GM21723 (cell line): ENCODE data around the gene MZT2A.
"Not testable (repeated sequence)": the region's sequence is repeated elsewhere in the genome, so short reads cannot be mapped to it uniquely, and the experiment has no call there.

ENCODE experiments used
- ATAC-seq: cut with Tn5 transposase; IDR thresholded peaks from one replicate; pipeline ENCODE4 v1.9.1; 2021; ENCODE audit warnings: mild to moderate bottlenecking, moderate library complexity; ENCODE audit not compliant: unreplicated experiment

The MZT2A gene

GRCh38 chr2:131493199-131493968, 1.2 kb upstream of the MZT2A start:
- ATAC-seq = peak; percentile 26

DNA sequence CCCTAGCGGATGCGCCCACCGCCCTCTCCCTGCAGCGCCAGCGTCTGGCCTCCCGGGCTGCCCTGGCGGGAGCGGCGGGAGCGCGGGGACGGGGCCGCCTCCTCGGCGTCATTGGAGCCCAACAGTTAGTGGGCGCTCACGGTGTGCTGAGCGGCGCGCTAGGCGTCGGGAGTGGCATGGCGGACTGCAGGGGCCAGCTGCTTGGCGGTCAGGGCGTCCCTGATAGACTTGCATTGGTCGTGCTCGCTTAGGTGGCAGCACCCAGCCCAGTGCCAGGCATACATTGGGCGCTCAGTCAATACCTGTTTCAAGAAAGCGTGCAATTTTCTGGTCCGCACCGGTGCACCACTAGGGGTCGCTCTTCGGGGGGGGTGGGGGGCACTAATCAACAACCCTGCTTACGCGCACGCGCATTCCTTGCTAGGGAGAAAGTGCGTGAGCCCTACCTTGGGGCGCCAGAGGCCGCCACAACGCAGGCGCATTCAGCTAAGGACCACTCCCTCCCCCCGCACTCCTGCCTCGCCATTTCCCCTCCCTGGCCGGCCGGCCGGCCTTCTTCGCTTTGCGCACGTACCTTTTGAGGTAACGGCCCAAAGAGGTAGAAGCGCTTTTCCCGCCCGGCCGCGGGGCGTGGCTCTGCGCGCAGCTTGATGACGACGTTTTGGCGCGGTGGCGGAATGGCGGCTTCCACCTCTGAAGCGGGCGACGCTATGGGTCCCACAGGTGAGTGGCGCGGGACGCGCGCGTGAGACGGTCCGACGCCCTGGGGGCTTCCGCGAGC, 411 bp upstream of the MZT2A start:
- peak; percentile 69 for ATAC-seq

- ATAC-seq = not testable (repeated sequence)
Measured at GRCh38 chr2:131491469-131491836, 744 bp downstream of the MZT2A start.

GRCh38 chr2:131490616-131491468, 1.4 kb downstream of the MZT2A start:
- peak; percentile 20 for ATAC-seq

- no peak for ATAC-seq
Measured at GRCh38 chr2:131488306-131489205, 3.6 kb downstream of the MZT2A start.

DNA sequence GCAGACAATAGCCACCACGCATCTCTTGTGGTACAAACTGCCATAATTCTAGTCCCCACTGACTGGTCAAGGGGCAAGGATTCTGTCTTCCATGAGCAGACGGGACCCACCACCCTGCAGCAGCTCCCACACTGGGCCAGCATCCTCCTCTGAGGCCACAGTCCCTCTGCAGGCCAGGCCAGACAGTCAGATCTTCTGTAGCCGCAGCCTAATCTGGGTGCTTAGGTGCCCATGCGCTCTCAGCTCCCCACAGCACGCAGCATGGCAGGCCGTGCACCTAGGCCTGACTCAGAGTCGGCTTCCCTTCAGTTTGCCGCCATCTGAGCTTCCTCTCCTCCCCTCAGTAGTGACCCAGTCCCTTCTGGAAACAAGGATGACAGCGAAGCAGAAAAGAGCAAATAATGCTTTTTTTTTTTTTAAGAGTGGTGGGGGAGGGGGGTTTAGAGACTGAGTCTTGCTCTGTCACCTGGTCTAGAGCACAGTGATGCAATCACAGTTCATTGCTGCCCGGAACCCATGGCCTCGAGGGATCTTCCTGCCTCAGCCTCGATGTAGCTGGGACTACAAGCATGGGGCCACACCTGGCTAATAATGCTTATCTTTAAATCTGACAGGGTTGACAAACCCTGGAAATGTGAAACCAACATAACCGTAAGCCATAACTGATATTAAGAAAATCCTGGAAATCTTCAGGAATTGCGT, 5.8 kb downstream of the MZT2A start:
- ATAC-seq = not testable (repeated sequence)

DNA sequence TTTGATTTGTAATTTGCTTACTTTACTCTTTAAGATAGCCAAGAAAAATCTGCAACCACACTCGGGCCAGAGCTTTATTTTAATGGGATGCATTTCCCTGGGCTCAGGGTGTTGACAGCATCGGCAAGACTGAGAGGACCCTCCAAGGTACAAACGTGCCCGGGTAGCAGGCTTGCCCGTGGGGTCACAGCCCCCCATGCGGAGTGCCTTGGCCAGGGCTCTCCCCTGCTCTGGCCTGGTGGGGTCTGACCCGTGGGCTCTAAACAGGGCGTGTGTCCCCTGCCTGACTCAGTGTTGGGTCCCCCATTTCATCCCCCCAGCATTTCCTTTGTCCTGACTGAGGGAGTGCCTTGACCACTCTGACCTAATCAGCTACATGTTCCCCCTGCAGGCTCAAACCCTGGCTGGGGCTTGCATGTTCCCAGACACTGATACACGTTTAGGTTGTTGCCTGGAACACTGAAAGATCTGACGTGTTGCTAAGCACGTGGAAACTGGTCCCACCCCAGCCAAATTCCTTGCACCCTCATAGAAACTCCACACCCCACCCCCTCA, 7.2 kb downstream of the MZT2A start:
- not testable (repeated sequence) for ATAC-seq

- ATAC-seq = not testable (repeated sequence)
Measured at GRCh38 chr2:131483981-131484820, 8.0 kb downstream of the MZT2A start.

DNA sequence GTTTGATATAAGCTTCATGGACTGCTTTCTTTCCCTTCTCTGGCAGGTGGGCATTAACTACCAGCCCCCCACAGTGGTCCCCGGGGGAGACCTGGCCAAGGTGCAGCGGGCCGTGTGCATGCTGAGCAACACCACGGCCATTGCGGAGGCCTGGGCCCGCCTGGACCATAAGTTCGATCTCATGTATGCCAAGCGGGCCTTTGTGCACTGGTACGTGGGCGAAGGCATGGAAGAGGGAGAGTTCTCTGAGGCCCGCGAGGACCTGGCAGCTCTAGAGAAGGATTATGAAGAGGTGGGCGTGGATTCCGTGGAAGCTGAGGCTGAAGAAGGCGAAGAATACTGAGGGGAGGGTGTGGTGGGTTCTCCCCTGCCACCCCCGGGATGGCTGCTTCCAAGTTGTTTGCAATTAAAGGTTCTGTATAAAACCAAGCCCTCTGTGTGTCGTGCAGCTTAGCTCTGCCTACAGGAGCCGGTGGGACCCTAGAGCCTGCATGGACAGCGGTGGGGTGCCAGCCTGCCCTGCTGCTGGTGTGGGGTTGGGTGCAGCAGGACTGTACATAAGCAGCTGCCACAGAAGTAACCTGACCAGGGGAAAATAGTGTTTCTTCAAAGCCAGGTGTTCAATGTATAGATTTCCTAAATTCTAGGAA, 9.6 kb downstream of the MZT2A start:
- not testable (repeated sequence) for ATAC-seq

DNA sequence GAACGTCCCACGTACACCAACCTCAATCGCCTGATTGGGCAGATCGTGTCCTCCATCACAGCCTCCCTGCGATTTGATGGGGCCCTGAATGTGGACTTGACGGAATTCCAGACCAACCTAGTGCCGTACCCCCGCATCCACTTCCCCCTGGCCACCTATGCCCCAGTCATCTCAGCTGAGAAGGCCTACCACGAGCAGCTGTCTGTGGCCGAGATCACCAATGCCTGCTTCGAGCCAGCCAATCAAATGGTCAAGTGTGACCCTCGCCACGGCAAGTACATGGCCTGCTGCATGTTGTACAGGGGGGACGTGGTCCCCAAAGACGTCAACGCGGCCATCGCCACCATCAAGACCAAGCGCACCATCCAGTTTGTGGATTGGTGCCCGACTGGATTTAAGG, 11.8 kb downstream of the MZT2A start:
- ATAC-seq = not testable (repeated sequence)

DNA sequence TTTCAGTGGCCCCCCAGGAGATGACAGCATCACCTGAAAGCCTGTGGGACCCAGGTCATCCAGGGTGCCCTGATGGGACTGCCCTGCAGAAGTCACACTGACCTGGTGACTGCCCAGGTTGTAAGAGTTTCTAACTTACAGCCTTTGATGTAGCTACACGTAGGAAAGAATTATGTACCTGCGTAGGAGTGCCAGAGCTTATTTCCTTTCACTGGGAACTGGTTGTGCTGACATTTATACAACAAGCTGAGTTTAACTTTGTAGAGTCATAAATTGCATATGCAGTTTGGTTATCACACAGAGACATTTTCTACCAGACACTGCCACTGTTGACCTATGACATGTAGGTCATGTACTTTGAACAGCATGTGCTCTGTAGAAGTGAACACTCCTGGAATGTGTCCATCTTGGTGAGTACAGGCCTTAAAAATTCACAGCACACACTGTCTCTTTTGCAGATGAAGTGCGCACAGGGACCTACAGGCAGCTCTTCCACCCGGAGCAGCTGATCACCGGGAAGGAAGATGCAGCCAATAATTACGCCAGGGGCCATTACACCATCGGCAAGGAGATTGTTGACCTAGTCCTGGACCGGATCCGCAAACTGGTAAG, 13.2 kb downstream of the MZT2A start:
- not testable (repeated sequence) for ATAC-seq

- not testable (repeated sequence) for ATAC-seq
Measured at GRCh38 chr2:131478074-131478849, 13.9 kb downstream of the MZT2A start.

DNA sequence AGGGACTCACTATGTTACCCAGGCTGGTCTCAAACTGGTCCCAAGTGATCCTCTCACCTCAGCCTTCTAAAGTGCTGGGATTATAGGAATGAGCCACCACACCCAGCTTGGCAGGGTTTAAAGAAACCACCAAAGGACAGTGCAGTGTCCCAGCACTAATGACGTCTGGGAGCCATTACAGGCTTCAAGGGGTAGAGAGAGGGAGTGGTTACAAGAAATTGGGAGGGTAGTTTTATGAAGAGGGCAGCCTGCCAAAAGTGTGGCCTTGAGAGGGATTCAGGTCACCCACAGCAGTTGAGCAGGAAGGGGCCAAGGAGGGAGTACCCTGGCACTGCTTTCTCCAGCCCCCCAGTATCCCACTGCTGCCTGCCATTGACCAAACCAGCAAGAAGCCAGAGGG, 15.0 kb downstream of the MZT2A start:
- not testable (repeated sequence) for ATAC-seq

- ATAC-seq = not testable (repeated sequence)
Measured at GRCh38 chr2:131476363-131476762, 15.8 kb downstream of the MZT2A start.

GRCh38 chr2:131475831-131476230, 16.4 kb downstream of the MZT2A start, which contains the start of gene TUBA3D:
Gene TUBA3D (plus strand): TSS chr2:131476119. CDS start chr2:131476200, 81 bp downstream.
- no peak for ATAC-seq

GRCh38 chr2:131473266-131473665, 18.9 kb downstream of the MZT2A start:
- ATAC-seq = not testable (repeated sequence)
